ENCODE data around the gene BMP10.

The BMP10 gene

DNA sequence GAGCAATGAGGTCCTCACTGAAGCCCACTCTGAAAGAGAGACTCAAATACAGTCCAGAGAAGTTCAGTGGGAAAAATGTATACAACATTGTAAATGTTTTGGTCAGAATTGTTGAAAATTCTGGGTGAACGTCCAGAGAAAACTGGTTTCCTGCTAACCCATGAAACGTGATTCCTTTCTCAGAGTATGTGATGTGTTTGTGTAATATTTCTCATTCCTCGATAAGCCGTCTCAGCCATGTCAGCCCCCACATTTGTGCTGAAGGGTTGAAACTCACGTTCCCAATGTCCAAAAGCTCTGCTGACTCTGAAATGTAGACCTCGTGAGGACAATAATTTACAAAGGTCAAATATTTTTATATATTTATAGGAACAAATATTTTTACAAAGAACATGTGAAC is 51.6 kb downstream of the BMP10 start:
- no peak for DNase-seq (ENCODE audit: low read depth, low spot score)

- DNase-seq (ENCODE audit: low read depth, low spot score), result no peak
Observed at GRCh38 chr2:68817306-68817705, 53.9 kb downstream of the BMP10 start.

Measured in activated naive CD8-positive, alpha-beta T cell treated with anti-CD3 and anti-CD28 coated beads, Interleukin-2, amount 50 U/mL, for 16 hours (primary cell).